Glutamatergic neuron (in vitro differentiated cells): ENCODE measurements around the gene SLC22A7. TPM values are rescaled to one million over a fixed set of nuclear protein-coding genes. Genes with fewer than 3 reads are reported as not detected.
"Not testable (repeated sequence)": the region's sequence is repeated elsewhere in the genome, so short reads cannot be mapped to it uniquely, and the experiment has no call there.

Source experiments
- DNase-seq: peaks from one replicate; pipeline ENCODE4 v3.0.0; 2022
- H3K27ac Mint-ChIP-seq: one replicate; pipeline ENCODE4 v1.8.0; 2020; ENCODE audit warnings: mild to moderate bottlenecking, mixed read lengths, inconsistent platforms; ENCODE audit not compliant: unreplicated experiment
- H3K27me3 Mint-ChIP-seq: one replicate; pipeline ENCODE4 v1.8.0; 2020; ENCODE audit warnings: mild to moderate bottlenecking, moderate library complexity, mixed read lengths, inconsistent platforms; ENCODE audit not compliant: unreplicated experiment
- H3K36me3 Mint-ChIP-seq: one replicate; pipeline ENCODE4 v1.8.0; 2020; ENCODE audit warnings: mild to moderate bottlenecking, mixed read lengths, inconsistent platforms; ENCODE audit not compliant: unreplicated experiment
- H3K4me1 Mint-ChIP-seq: one replicate; pipeline ENCODE4 v1.8.0; 2020; ENCODE audit warnings: mild to moderate bottlenecking, low read depth, mixed read lengths, inconsistent platforms; ENCODE audit not compliant: unreplicated experiment
- H3K4me3 Mint-ChIP-seq: one replicate; pipeline ENCODE4 v1.8.0; 2020; ENCODE audit warnings: mild to moderate bottlenecking, mixed read lengths, inconsistent platforms; ENCODE audit not compliant: unreplicated experiment
- H3K9me3 Mint-ChIP-seq: one replicate; pipeline ENCODE4 v1.8.0; 2020; ENCODE audit warnings: mild to moderate bottlenecking, moderate library complexity, mixed read lengths, inconsistent platforms; ENCODE audit not compliant: unreplicated experiment
- CTCF ChIP-seq: fragments of 200-600 bp; sonication (generic); IDR thresholded peaks from one replicate; pipeline ENCODE4 v1.5.0; 2021; ENCODE audit not compliant: partially characterized antibody, unreplicated experiment
- total RNA-seq: library from RNA; stranded (reverse); fragmentation: NEBNext Ultra II Directional; extraction: Animal tissue kit (Norgen Biotek cat#: 25700); gene quantifications from one replicate; pipeline ENCODE4 v1.2.1, GENCODE V29; 2021; ENCODE audit not compliant: unreplicated experiment

The SLC22A7 gene
- total RNA-seq, 1 donor from 2014 or later: 0.34 TPM

DNA sequence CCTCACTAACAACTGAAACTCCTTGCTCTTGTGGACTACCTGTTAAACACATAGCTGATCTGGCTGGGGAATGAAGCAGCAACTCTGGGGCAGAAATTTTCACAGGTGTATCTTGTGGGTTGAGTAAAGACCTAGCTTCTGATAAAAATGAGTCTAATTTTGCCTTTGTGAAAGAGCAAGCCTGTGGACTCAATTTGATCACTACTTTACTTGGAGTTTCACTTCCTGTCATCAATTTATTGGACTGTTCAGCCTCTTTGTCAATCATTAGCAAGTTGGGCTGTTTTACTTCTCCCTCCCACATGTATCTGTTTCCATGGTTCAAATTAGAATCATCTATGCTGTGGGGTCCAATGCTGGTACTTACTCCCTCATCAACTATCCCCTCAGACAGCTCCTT is 40.2 kb downstream of the SLC22A7 start:
- no peaks in the 10 kb centered on the region for H3K4me1 Mint-ChIP-seq
- no peak overlapping the region for H3K27ac Mint-ChIP-seq
- H3K36me3 Mint-ChIP-seq: peaks cover 7% of the 10 kb centered on the region
- H3K27me3 Mint-ChIP-seq: no peaks in the 10 kb centered on the region
- no peak overlapping the region for H3K4me3 Mint-ChIP-seq
- H3K9me3 Mint-ChIP-seq: no peaks in the 10 kb centered on the region
- DNase-seq: no peak
- no peak for TF ChIP-seq CTCF

DNA sequence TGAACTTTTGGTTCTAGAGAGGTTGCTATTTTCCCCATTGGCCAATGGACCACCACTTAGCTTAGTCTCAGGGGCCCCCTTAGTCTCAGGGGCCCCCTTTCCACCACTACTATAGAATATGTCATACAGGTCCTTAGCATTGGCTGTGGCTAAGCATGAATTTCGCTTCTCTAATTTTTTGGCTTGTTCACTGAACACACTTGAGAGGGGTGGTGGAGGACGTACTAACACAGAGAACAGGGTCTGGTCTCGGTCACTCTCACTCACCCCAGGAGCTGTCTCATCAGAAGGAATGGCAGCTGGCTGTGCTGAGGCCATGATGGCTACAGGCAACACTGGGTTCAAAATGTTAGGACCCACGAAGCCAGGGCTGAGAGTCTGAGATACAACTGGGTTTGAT is 41.1 kb downstream of the SLC22A7 start:
- H3K9me3 Mint-ChIP-seq: no peaks in the 10 kb centered on the region
- TF ChIP-seq CTCF: no peak
- no peaks in the 10 kb centered on the region for H3K4me1 Mint-ChIP-seq
- no peak overlapping the region for H3K4me3 Mint-ChIP-seq
- no peak overlapping the region for H3K27ac Mint-ChIP-seq
- H3K27me3 Mint-ChIP-seq: no peaks in the 10 kb centered on the region
- H3K36me3 Mint-ChIP-seq: peaks cover 7% of the 10 kb centered on the region
- DNase-seq: no peak

DNA sequence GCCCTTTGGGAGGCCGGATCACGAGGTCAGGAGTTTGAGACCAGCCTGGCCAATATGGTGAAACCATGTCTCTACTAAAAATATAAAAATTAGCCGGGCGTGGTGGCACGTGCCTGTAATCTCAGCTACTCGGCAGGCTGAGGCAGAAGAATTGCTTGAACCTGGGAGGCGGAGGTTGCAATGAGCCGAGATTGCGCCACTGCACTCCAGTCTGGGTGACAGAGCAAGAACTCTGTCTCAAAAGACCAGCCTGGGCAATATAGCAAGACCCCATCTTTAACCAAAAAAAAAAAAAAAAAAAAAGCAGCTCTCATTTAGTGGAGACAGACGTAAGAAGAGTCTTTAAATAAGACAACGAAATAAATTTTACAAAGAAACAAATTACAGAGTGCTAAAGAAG is 48.2 kb downstream of the SLC22A7 start:
- H3K4me1 Mint-ChIP-seq, DNase-seq, H3K9me3 Mint-ChIP-seq, H3K27ac Mint-ChIP-seq, H3K36me3 Mint-ChIP-seq, H3K4me3 Mint-ChIP-seq, H3K27me3 Mint-ChIP-seq: not testable (repeated sequence)

DNA sequence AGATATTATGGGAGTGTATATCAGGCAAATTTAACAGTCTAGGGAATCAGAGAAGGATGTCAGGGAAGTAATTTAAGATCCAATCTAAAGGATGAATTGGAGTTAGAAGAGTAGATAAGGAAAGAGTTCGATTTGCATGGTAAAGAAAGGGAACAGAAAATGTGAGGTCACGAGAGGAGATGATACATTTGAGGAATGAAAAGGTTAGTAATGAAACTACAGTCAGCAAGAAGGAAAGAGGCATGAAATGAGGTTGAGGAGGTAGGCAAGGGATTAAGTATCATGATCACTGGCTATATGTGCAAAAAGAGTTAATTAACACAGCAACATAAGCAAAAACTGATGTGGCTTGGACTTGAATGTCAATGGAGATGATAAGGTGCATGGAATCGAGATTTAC is 49.0 kb downstream of the SLC22A7 start:
- no peak for DNase-seq
- Mint-ChIP-seq H3K4me3 (no peak overlapping the region), H3K36me3 (no peaks in the 10 kb centered on the region), H3K9me3 (no peaks in the 10 kb centered on the region), H3K27ac (no peak overlapping the region), H3K27me3 (no peaks in the 10 kb centered on the region), H3K4me1 (no peaks in the 10 kb centered on the region)
- no peak for TF ChIP-seq CTCF

DNA sequence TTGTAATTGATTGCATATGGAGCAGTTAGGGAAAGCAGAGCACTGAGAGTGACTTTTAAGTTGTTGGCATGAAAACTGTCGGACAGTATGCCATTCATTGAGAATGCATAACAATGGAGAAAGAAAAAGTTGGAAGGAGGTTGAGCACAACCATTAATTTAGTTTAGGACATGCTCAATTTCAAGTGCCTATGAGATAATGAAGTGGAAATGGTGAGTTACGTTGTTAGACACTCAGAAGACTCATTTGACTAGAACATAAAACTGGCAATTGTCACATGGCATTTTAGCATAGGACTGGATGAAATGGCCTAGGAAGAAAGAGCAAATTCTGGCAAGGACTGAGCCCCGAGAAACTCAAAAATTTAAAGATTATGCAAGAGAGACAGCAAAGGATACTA is 49.4 kb downstream of the SLC22A7 start:
- H3K4me3 Mint-ChIP-seq: no peak overlapping the region
- no peak for DNase-seq
- H3K4me1 Mint-ChIP-seq: no peaks in the 10 kb centered on the region
- no peaks in the 10 kb centered on the region for H3K36me3 Mint-ChIP-seq
- TF ChIP-seq CTCF: no peak
- no peaks in the 10 kb centered on the region for H3K27me3 Mint-ChIP-seq
- H3K9me3 Mint-ChIP-seq: no peaks in the 10 kb centered on the region
- H3K27ac Mint-ChIP-seq: no peak overlapping the region

GRCh38 chr6:43351951-43352350 is 53.9 kb downstream of the SLC22A7 start:
- H3K4me3 Mint-ChIP-seq, DNase-seq, H3K9me3 Mint-ChIP-seq, H3K36me3 Mint-ChIP-seq, H3K27ac Mint-ChIP-seq, H3K27me3 Mint-ChIP-seq, H3K4me1 Mint-ChIP-seq: not testable (repeated sequence)

Other genes starting within 250 kb of the SLC22A7 start
- 43.3 TPM for gene CUL7, start 244.4 kb upstream of the SLC22A7 start, total RNA-seq
- gene MRPL2, start 238.8 kb upstream of the SLC22A7 start, total RNA-seq: 50.5 TPM
- 62.3 TPM for gene KLC4, start 238.6 kb upstream of the SLC22A7 start, total RNA-seq
- gene PTK7, start 221.9 kb upstream of the SLC22A7 start, total RNA-seq: 166 TPM
- 20.7 TPM for gene SRF, start 127.0 kb upstream of the SLC22A7 start, total RNA-seq
- gene CUL9, start 116.1 kb upstream of the SLC22A7 start, total RNA-seq: 51.6 TPM
- gene DNPH1, start 68.8 kb upstream of the SLC22A7 start, total RNA-seq: 3.5 TPM
- gene TTBK1, start 54.8 kb upstream of the SLC22A7 start, total RNA-seq: 47.3 TPM
- 0.69 TPM for gene CRIP3, start 10.6 kb downstream of the SLC22A7 start, total RNA-seq
- 26.3 TPM for gene ZNF318, start 71.4 kb downstream of the SLC22A7 start, total RNA-seq
- gene ABCC10, start 129.3 kb downstream of the SLC22A7 start, total RNA-seq: 94.8 TPM
- gene DLK2, start 157.3 kb downstream of the SLC22A7 start, total RNA-seq: 2.2 TPM
- 30.9 TPM for gene TJAP1, start 179.3 kb downstream of the SLC22A7 start, total RNA-seq
- gene LRRC73, start 212.1 kb downstream of the SLC22A7 start, total RNA-seq: 1.2 TPM
- gene YIPF3, start 218.7 kb downstream of the SLC22A7 start, total RNA-seq: 198 TPM
- 18.9 TPM for gene POLR1C, start 218.8 kb downstream of the SLC22A7 start, total RNA-seq